ENCODE data around the gene PRKCH. TPM values are rescaled to one million over a fixed set of nuclear protein-coding genes. Genes with fewer than 3 reads are reported as not detected.

PRKCH gene
- total and polyA plus RNA-seq, 2 donors (not counting 3 experiments of a cell fraction or from before 2014, with no cell fraction given): 97.7 to 103 TPM

DNA sequence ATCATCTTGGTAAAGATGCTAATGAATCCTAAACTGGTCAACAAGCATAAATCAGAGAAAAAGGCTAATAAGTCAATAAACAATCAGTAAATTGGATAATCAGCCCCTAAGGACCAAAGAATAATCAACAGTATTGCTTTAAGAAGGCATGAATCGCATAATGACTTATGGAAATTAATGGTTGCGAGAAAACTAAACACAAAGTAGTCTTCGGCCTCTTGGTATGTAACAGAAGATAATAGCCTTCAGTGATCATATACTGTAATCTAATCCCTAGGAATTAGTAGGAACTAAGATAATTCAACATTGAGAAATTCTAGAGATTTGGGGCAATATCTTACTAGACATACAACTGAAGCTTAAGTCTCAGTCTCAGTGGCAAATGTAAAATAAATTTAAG is 122.1 kb downstream of the PRKCH start:
- ChIA-PET CTCF (no interaction called here), POLR2A (no interaction called here)
- FAIRE-seq (no peak), DNase-seq (ENCODE audit: low read depth, low spot score) (no peak)
- peaks cover 35% of the 10 kb centered on the region for H3K79me2 ChIP-seq (ENCODE audit: control insufficient read depth, insufficient read depth, low read length)
- peaks cover 3% of the 10 kb centered on the region for H4K20me1 ChIP-seq (replicated peaks; ENCODE audit: control insufficient read depth, extremely low read depth, insufficient read depth, low read length)
- intact Hi-C loops (cut with micrococcal nuclease) (no loop called here), dilution Hi-C loops (cut with MboI; ENCODE audit: extremely low pct_ligation_motif_present, low sequenced_read_pairs) (no loop called here)
- H3K27ac ChIP-seq (ENCODE audit: insufficient read depth, low read depth, low read length): no peak overlapping the region
- H2AFZ ChIP-seq (ENCODE audit: low read depth, low read length): no peak overlapping the region
- H3K9me1 ChIP-seq (replicated peaks; ENCODE audit: control insufficient read depth, extremely low read depth, insufficient read depth, low read length): no peaks in the 10 kb centered on the region
- BruUV-seq (replicated peaks): no TSS peak
- no peaks in the 10 kb centered on the region for H3K27me3 ChIP-seq (ENCODE audit: control insufficient read depth in 2 of 2, insufficient read depth in 2 of 2, low read length in 2 of 2)
- peaks cover 17% of the 10 kb centered on the region for H3K4me1 ChIP-seq (ENCODE audit: control insufficient read depth, extremely low read depth, insufficient read depth, low read length)
- no peak overlapping the region for H3K4me3 ChIP-seq (replicated peaks in 1 of 3; ENCODE audit: insufficient read depth in 1 of 3, low read depth in 1 of 3, low read length in 3 of 3)
- peaks cover 3 to 6% of the 10 kb centered on the region in 2 experiments for H3K36me3 ChIP-seq (ENCODE audit: control insufficient read depth in 2 of 2, extremely low read depth in 1 of 2, insufficient read depth in 2 of 2, low read length in 2 of 2)
- no peaks in the 10 kb centered on the region for H3K9me3 ChIP-seq (replicated peaks; ENCODE audit: control insufficient read depth, insufficient read depth, low read length)
- H3K9ac ChIP-seq (replicated peaks; ENCODE audit: extremely low read depth, insufficient read depth, low read length): no peak overlapping the region
- TF ChIP-seq GATA2 (IDR thresholded peaks at IDR 0.05; ENCODE audit: insufficient read depth, insufficient read length, low read depth, low read length) (no peak), POLR2AphosphoS5 (IDR thresholded peaks at IDR 0.05; ENCODE audit: insufficient read depth, low read depth, low read length) (no peak), MYC (IDR thresholded peaks at IDR 0.05; ENCODE audit: low read depth, low read length) (no peak), JUN (IDR thresholded peaks at IDR 0.05; ENCODE audit: borderline replicate concordance, insufficient read depth, insufficient read length, low read depth) (no peak), POLR2A (IDR thresholded peaks at IDR 0.05; ENCODE audit: low read depth, low read length) (no peak), MAX (IDR thresholded peaks at IDR 0.05; ENCODE audit: insufficient read depth, insufficient read length) (no peak), EZH2 (IDR thresholded peaks at IDR 0.05; ENCODE audit: borderline replicate concordance, low read depth, low read length, severe bottlenecking) (no peak)
- H3K4me2 ChIP-seq (ENCODE audit: insufficient read depth, low read length): no peak overlapping the region

GRCh38 chr14:61444215-61444768 is 122.9 kb downstream of the PRKCH start:
- dilution Hi-C loops (cut with MboI; ENCODE audit: extremely low pct_ligation_motif_present, low sequenced_read_pairs) (no loop called here), intact Hi-C loops (cut with micrococcal nuclease) (no loop called here)
- Histone ChIP-seq H3K27me3 (ENCODE audit: control insufficient read depth in 2 of 2, insufficient read depth in 2 of 2, low read length in 2 of 2) (no peaks in the 10 kb centered on the region), H3K4me3 (replicated peaks in 1 of 3; ENCODE audit: insufficient read depth in 1 of 3, low read depth in 1 of 3, low read length in 3 of 3) (no peak overlapping the region), H3K9me3 (replicated peaks; ENCODE audit: control insufficient read depth, insufficient read depth, low read length) (no peaks in the 10 kb centered on the region), H3K4me1 (ENCODE audit: control insufficient read depth, extremely low read depth, insufficient read depth, low read length) (peaks cover 9% of the 10 kb centered on the region), H4K20me1 (replicated peaks; ENCODE audit: control insufficient read depth, extremely low read depth, insufficient read depth, low read length) (peaks cover 3% of the 10 kb centered on the region), H3K27ac (ENCODE audit: insufficient read depth, low read depth, low read length) (no peak overlapping the region), H3K79me2 (ENCODE audit: control insufficient read depth, insufficient read depth, low read length) (peaks cover 33% of the 10 kb centered on the region), H3K4me2 (ENCODE audit: insufficient read depth, low read length) (no peak overlapping the region), H3K36me3 (ENCODE audit: control insufficient read depth in 2 of 2, extremely low read depth in 1 of 2, insufficient read depth in 2 of 2, low read length in 2 of 2) (peaks cover 3 to 6% of the 10 kb centered on the region in 2 experiments), H2AFZ (ENCODE audit: low read depth, low read length) (no peak overlapping the region), H3K9me1 (replicated peaks; ENCODE audit: control insufficient read depth, extremely low read depth, insufficient read depth, low read length) (no peaks in the 10 kb centered on the region), H3K9ac (replicated peaks; ENCODE audit: extremely low read depth, insufficient read depth, low read length) (no peak overlapping the region)
- ChIA-PET POLR2A (no interaction called here), CTCF (no interaction called here)
- BruUV-seq (replicated peaks): no TSS peak
- DNase-seq (ENCODE audit: low read depth, low spot score) (no peak), FAIRE-seq (no peak)
- no peak for TF ChIP-seq JUN (IDR thresholded peaks at IDR 0.05; ENCODE audit: borderline replicate concordance, insufficient read depth, insufficient read length, low read depth)
- TF ChIP-seq EZH2 (IDR thresholded peaks at IDR 0.05; ENCODE audit: borderline replicate concordance, low read depth, low read length, severe bottlenecking): no peak
- no peak for TF ChIP-seq GATA2 (IDR thresholded peaks at IDR 0.05; ENCODE audit: insufficient read depth, insufficient read length, low read depth, low read length)
- no peak for TF ChIP-seq MAX (IDR thresholded peaks at IDR 0.05; ENCODE audit: insufficient read depth, insufficient read length)
- no peak for TF ChIP-seq FOS (IDR thresholded peaks at IDR 0.05; ENCODE audit: borderline replicate concordance, insufficient read depth, low read length)
- no peak for TF ChIP-seq CTCF (IDR thresholded peaks at IDR 0.05; ENCODE audit: extremely low read depth in 1 of 2, insufficient read depth in 1 of 2, low read depth in 1 of 2, low read length in 2 of 2)
